K562 (cell line): ENCODE measurements around the gene SELPLG. TPM values are rescaled to one million over a fixed set of nuclear protein-coding genes. Genes with fewer than 3 reads are reported as not detected.

ENCODE experiments used
- ATAC-seq: fragments of 200-7000 bp; cut with Tn5 transposase; 3 replicates; pipeline ENCODE4 v1.9.1; 2020; ENCODE audit warnings: moderate library complexity
- BruUV-seq: library from RNA; stranded (reverse); fragments of 400-500 nt; replicated peaks from 2 replicates; lab custom pipeline; 2021; lab: Mats Ljungman, UMichigan
- CTCF ChIA-PET: fragments of 300-600 bp; formaldehyde crosslinking; extraction: SDS; loops from one replicate; lab custom pipeline; 2021; ENCODE audit warnings: low intra/inter-chr PET ratio; lab: Yijun Ruan, JAX
- POLR2A ChIA-PET: fragments of 300-600, 350-650 bp; sonication (Branson Sonifier 250); formaldehyde crosslinking; extraction: SDS; loops from one replicate; lab custom pipeline; 2021; ENCODE audit warnings: antibody characterized with exemption, inconsistent platforms; lab: Yijun Ruan, JAX
- DNase-seq, 4 experiments: peaks; one replicate each; pipeline versions ENCODE4 v3.0.0 to v3.0.0-alpha.2; 2011 to 2018; ENCODE audit warnings: low spot score in 3 of 4, mixed read lengths in 3 of 4; ENCODE audit errors: extremely low read depth in 1 of 4
- FAIRE-seq: peaks from 2 replicates; lab custom pipeline; 2011; peaks lifted over from hg19 to GRCh38; lab: Jason Lieb, UNC
- H2AFZ ChIP-seq: 2 replicates; pipeline ENCODE4 v1.6.0; 2011; ENCODE audit warnings: low read depth, low read length, control low read depth, inconsistent platforms
- H3K27ac ChIP-seq: fragments of 200-600 bp; 3 replicates; pipeline ENCODE4 v1.8.0; 2011; ENCODE audit warnings: low read depth, mild to moderate bottlenecking, control low read depth, inconsistent platforms, low read length, moderate library complexity, mixed read lengths; ENCODE audit errors: extremely low read depth
- H3K27me3 ChIP-seq, 2 experiments: fragments of 300-600 bp in 1 of 2; 2 replicates in 1 of 2; 3 replicates in 1 of 2; pipeline versions ENCODE4 v1.6.0 to v1.8.0; 2011; ENCODE audit warnings: inconsistent platforms in 2 of 2, low read length in 2 of 2, mild to moderate bottlenecking in 1 of 2, mixed read lengths in 1 of 2, moderate library complexity in 1 of 2; ENCODE audit not compliant: control insufficient read depth in 2 of 2, insufficient read depth in 2 of 2
- H3K36me3 ChIP-seq: fragments of 300-600 bp; 3 replicates; pipeline ENCODE4 v1.8.0; 2011; ENCODE audit warnings: mild to moderate bottlenecking, low read length, inconsistent platforms; ENCODE audit not compliant: control insufficient read depth, insufficient read depth
- H3K4me1 ChIP-seq, 2 experiments: fragments of 200-600 bp in 1 of 2; replicated peaks in 1 of 2; 2 replicates in 1 of 2; 3 replicates in 1 of 2; pipeline versions ENCODE4 v1.5.1 to v1.8.0; 2011; ENCODE audit warnings: inconsistent platforms in 2 of 2, low read length in 2 of 2, mild to moderate bottlenecking in 1 of 2, mixed read lengths in 1 of 2, moderate library complexity in 1 of 2; ENCODE audit not compliant: control insufficient read depth in 2 of 2, insufficient read depth in 2 of 2
- H3K4me2 ChIP-seq: 2 replicates; pipeline ENCODE4 v1.6.1; 2011; ENCODE audit warnings: low read length, control low read depth, inconsistent platforms, mixed read lengths; ENCODE audit not compliant: insufficient read depth
- H3K4me3 ChIP-seq: fragments of 200-600 bp; sonication (generic), shearing (Covaris generic); 2 replicates; pipeline ENCODE4 v1.5.1; 2016; ENCODE audit warnings: control low read depth, inconsistent platforms
- H3K79me2 ChIP-seq: fragments of 200-600 bp; 3 replicates; pipeline ENCODE4 v1.8.0; 2011; ENCODE audit warnings: low read length, inconsistent platforms; ENCODE audit not compliant: control insufficient read depth, insufficient read depth
- H3K9ac ChIP-seq, 2 experiments: 2 replicates each; pipeline versions ENCODE4 v1.6.0 to v1.6.1; 2011; ENCODE audit warnings: low read depth in 2 of 2, low read length in 2 of 2, control low read depth in 1 of 2, inconsistent platforms in 1 of 2, mild to moderate bottlenecking in 1 of 2, mixed read lengths in 1 of 2; ENCODE audit not compliant: insufficient read depth in 1 of 2
- H3K9me1 ChIP-seq: one replicate; pipeline ENCODE4 v1.6.0; 2011; ENCODE audit warnings: inconsistent platforms, mild to moderate bottlenecking, low read length, moderate library complexity; ENCODE audit not compliant: control insufficient read depth, insufficient read depth
- H3K9me3 ChIP-seq: replicated peaks from 2 replicates; pipeline ENCODE4 v1.5.1; 2011; ENCODE audit warnings: low read depth, low read length, inconsistent platforms; ENCODE audit not compliant: control insufficient read depth, insufficient read depth
- H4K20me1 ChIP-seq: replicated peaks from 2 replicates; pipeline ENCODE4 v1.6.1; 2011; ENCODE audit warnings: low read length, inconsistent platforms, mixed read lengths; ENCODE audit not compliant: control insufficient read depth, insufficient read depth
- SMAD4 ChIP-seq: fragments of 250-450 bp; sonication (Bioruptor Pico); conservative IDR thresholded peaks from 2 replicates; pipeline ENCODE4 v1.8.0; 2021; ENCODE audit warnings: inconsistent platforms, mild to moderate bottlenecking, moderate library complexity
- SPI1 ChIP-seq: IDR thresholded peaks from 2 replicates; pipeline ENCODE4 v1.6.1; 2011; ENCODE audit warnings: low read depth, low read length, control low read depth, borderline replicate concordance
- ZBTB40 ChIP-seq, 2 experiments: fragments of 450-650 bp in 1 of 2; sonication (generic) in 1 of 2; formaldehyde crosslinking in 1 of 2; IDR thresholded peaks; 2 replicates each; pipeline versions ENCODE4 v1.7.1 to v1.9.0; 2016 to 2022; ENCODE audit warnings: inconsistent platforms in 1 of 2, mild to moderate bottlenecking in 1 of 2, missing genetic modification reagents in 1 of 2
- ZNF324 ChIP-seq: fragments of 250-450 bp; sonication (Bioruptor Pico); IDR thresholded peaks from 2 replicates; pipeline ENCODE4 v1.4.0; 2020; ENCODE audit warnings: mild to moderate bottlenecking
- WGBS: fragments of 100-300 bp; shearing (Covaris generic); methylation state at CpG from one replicate; pipeline ENCODE4 v1.1.6; 2016; ENCODE audit warnings: low coverage, mixed read lengths; ENCODE audit not compliant: insufficient coverage; ENCODE audit errors: missing lambda C conversion rate; 5-methylcytosine and 5-hydroxymethylcytosine counted together
- in situ Hi-C: fragments of 300-500 bp; cut with MboI; formaldehyde crosslinking; loops from 4 replicates; pipeline ENCODE4 v1.15.0; 2018; ENCODE audit warnings: inconsistent platforms, mixed read lengths
- intact Hi-C: fragments of 100-400 bp; cut with micrococcal nuclease; formaldehyde crosslinking; loops from 2 replicates; pipeline ENCODE4 v1.14.2; 2022
- polyA plus RNA-seq, 8 experiments: library from polyadenylated mRNA; depleted of rRNA in 4 of 8; stranded (reverse) in 5 of 8; unstranded in 3 of 8; fragments of >200 nt; fragmentation: Nextera tagmentation in 2 of 8; fragmentation: Illumina TruSeq in 1 of 8; extraction: Ambion mirVana in 2 of 8; extraction: Trizol in 1 of 8; gene quantifications; 2 replicates each; pipeline versions ENCODE4 v1.2.1 to v1.2.3, GENCODE V29; 2011 to 2014; ENCODE audit warnings: inconsistent platforms in 1 of 8, missing spikeins in 1 of 8
- total RNA-seq, 7 experiments: library from RNA; depleted of rRNA in 6 of 7; stranded (reverse); fragments of >200 nt in 6 of 7; fragmentation: Illumina TruSeq in 2 of 7; extraction: Trizol in 2 of 7; gene quantifications; 2 replicates each; pipeline versions ENCODE4 v1.2.1 to v1.2.3, GENCODE V29; 2011 to 2021; ENCODE audit warnings: low replicate concordance in 1 of 7

The SELPLG gene
- total and polyA plus RNA-seq, 9 of the 15 experiments (the other 6 are each of a cell fraction or from before 2014, with no cell fraction given), result 0.22 to 10.2 (median 1.7) TPM

GRCh38 chr12:108621161-108621560 lies 12.5 kb downstream of the SELPLG start:
- DNase-seq (no peak), FAIRE-seq (no peak), ATAC-seq (no peak)
- Histone ChIP-seq H3K9me1 (no peaks in the 10 kb centered on the region), H3K36me3 (no peaks in the 10 kb centered on the region), H3K79me2 (no peaks in the 10 kb centered on the region), H3K4me1 (peaks cover 16 to 24% of the 10 kb centered on the region in 2 experiments; a peak in 3 of 5 replicates), H3K27me3 (no peaks in the 10 kb centered on the region), H4K20me1 (no peaks in the 10 kb centered on the region), H2AFZ (no peak overlapping the region), H3K27ac (no peak overlapping the region), H3K4me3 (no peak overlapping the region), H3K4me2 (no peak overlapping the region), H3K9me3 (no peaks in the 10 kb centered on the region), H3K9ac (no peak overlapping the region)
- in situ Hi-C loops, result no loop called here
- WGBS, result 48% methylated on average over 3 of the region's 3 CpGs
- no peak for TF ChIP-seq SMAD4
- no peak for TF ChIP-seq SPI1
- intact Hi-C loops, result no loop called here
- BruUV-seq, result no TSS peak
- ChIA-PET CTCF (no interaction called here), POLR2A (no interaction called here)

GRCh38 chr12:108620236-108620879 lies 13.3 kb downstream of the SELPLG start:
- in situ Hi-C loops, result no loop called here
- Histone ChIP-seq H3K4me1 (peaks cover 16 to 24% of the 10 kb centered on the region in 2 experiments; a peak in 3 of 5 replicates), H3K27me3 (no peaks in the 10 kb centered on the region), H3K9ac (peak overlapping the region in 1 of 2 experiments; percentile 23; a peak in 1 of 4 replicates), H3K4me2 (peak overlapping the region; percentile 38), H4K20me1 (no peaks in the 10 kb centered on the region), H3K9me3 (no peaks in the 10 kb centered on the region), H2AFZ (peak overlapping the region; percentile 86), H3K9me1 (no peaks in the 10 kb centered on the region), H3K36me3 (no peaks in the 10 kb centered on the region), H3K79me2 (no peaks in the 10 kb centered on the region), H3K4me3 (no peak overlapping the region), H3K27ac (peak overlapping the region; percentile 51; the same call in 2 of the 3 replicates)
- POLR2A ChIA-PET, result interaction anchor here (0.6 to 1.1 kb wide), 4 partner anchors 9 to 779 kb away, joined by 3 to 5 read pairs (median 4); no protein-coding TSS in a partner anchor
- BruUV-seq, result no TSS peak
- intact Hi-C loops, result no loop called here
- ATAC-seq (no peak; the same call in 2 of the 3 replicates), DNase-seq (no peak), FAIRE-seq (peak; percentile 71)
- 71% methylated on average over 10 of the region's 10 CpGs for WGBS
- CTCF ChIA-PET, result no interaction called here
- peak; percentile 99 for TF ChIP-seq ZBTB40 (IDR thresholded peaks at IDR 0.05)
- peak; percentile 98 for TF ChIP-seq ZBTB40 (CRISPR knock-in tag; IDR thresholded peaks at IDR 0.05)
- no peak for TF ChIP-seq ZNF324 (CRISPR knock-in tag)
